ENCODE measurements around the gene AGTR1. TPM values are rescaled to one million over a fixed set of nuclear protein-coding genes. Genes with fewer than 3 reads are reported as not detected.

Gene AGTR1
- total and polyA plus RNA-seq, 2 donors (not counting 3 experiments of a cell fraction or from before 2014, with no cell fraction given), result not detected

DNA sequence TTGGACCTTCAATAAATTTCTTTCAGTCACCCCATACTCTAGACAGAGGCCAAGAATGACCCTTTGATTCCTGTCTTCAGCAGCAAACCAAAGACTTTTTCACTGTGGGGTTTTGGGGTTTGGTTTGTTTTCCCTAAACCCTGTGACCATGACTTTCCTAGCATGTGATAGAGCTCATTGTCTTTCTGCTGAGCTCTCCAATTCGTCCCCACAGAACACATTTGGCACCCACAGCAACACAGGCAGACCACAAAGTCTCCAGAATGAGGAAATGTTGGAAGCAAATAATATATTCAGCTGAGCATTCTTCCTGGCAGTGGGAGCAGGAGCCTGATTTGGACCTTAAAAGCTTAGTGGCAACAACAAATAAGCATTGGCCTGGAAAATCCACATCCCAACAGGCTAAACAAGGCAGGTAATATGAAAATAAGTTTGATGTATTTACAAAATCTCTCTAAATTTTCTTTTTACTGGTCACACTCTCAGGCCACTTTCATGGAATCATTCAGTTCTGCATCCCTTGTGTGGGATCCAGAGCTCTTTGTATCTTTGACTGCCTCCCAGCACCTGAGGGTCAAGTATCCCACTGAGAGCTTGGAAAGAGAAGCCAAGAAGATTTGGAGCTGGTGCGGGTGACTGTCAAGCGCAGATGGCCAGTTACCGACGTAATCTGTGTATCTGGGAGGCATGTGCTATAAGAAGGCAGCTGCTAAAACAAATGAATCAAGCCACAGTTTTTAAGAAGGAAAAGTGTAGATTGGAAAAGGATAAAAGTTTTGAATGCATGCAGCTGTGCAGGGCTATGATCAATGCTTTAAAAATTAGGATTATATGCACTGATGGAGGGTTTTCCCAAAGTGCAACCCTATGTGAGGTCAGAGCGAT, 93.4 kb downstream of the AGTR1 start:
- Histone ChIP-seq H3K27me3 (ENCODE audit: control insufficient read depth in 2 of 2, insufficient read depth in 2 of 2, low read length in 2 of 2) (peaks cover 0 to 5% of the 10 kb centered on the region in 2 experiments), H3K36me3 (ENCODE audit: control insufficient read depth in 2 of 2, extremely low read depth in 1 of 2, insufficient read depth in 2 of 2, low read length in 2 of 2) (no peaks in the 10 kb centered on the region), H3K9me3 (replicated peaks; ENCODE audit: control insufficient read depth, insufficient read depth, low read length) (no peaks in the 10 kb centered on the region), H3K79me2 (ENCODE audit: control insufficient read depth, insufficient read depth, low read length) (no peaks in the 10 kb centered on the region), H3K4me3 (replicated peaks in 1 of 3; ENCODE audit: insufficient read depth in 1 of 3, low read depth in 1 of 3, low read length in 3 of 3) (no peak overlapping the region), H3K27ac (ENCODE audit: insufficient read depth, low read depth, low read length) (no peak overlapping the region), H3K9me1 (replicated peaks; ENCODE audit: control insufficient read depth, extremely low read depth, insufficient read depth, low read length) (no peaks in the 10 kb centered on the region), H3K4me2 (ENCODE audit: insufficient read depth, low read length) (no peak overlapping the region), H4K20me1 (replicated peaks; ENCODE audit: control insufficient read depth, extremely low read depth, insufficient read depth, low read length) (no peaks in the 10 kb centered on the region), H3K4me1 (ENCODE audit: control insufficient read depth, extremely low read depth, insufficient read depth, low read length) (no peaks in the 10 kb centered on the region), H3K9ac (replicated peaks; ENCODE audit: extremely low read depth, insufficient read depth, low read length) (no peak overlapping the region), H2AFZ (ENCODE audit: low read depth, low read length) (no peak overlapping the region)
- POLR2A ChIA-PET, result no interaction called here
- intact Hi-C loops (cut with micrococcal nuclease), result no loop called here
- dilution Hi-C loops (cut with MboI; ENCODE audit: extremely low pct_ligation_motif_present, low sequenced_read_pairs), result no loop called here
- CTCF ChIA-PET, result interaction anchor here (1.4 kb wide), 1 partner anchor 411 kb away, joined by 4 read pairs; no protein-coding TSS in a partner anchor
- no peak for FAIRE-seq
- no peak for DNase-seq (ENCODE audit: low read depth, low spot score)
- BruUV-seq (replicated peaks), result no TSS peak
- TF ChIP-seq EZH2 (IDR thresholded peaks at IDR 0.05; ENCODE audit: borderline replicate concordance, low read depth, low read length, severe bottlenecking) (no peak), POLR2AphosphoS5 (IDR thresholded peaks at IDR 0.05; ENCODE audit: insufficient read depth, low read depth, low read length) (no peak), POLR2A (IDR thresholded peaks at IDR 0.05; ENCODE audit: low read depth, low read length) (no peak), GATA2 (IDR thresholded peaks at IDR 0.05; ENCODE audit: insufficient read depth, insufficient read length, low read depth, low read length) (no peak), MYC (IDR thresholded peaks at IDR 0.05; ENCODE audit: low read depth, low read length) (no peak), FOS (IDR thresholded peaks at IDR 0.05; ENCODE audit: borderline replicate concordance, insufficient read depth, low read length) (no peak), JUN (IDR thresholded peaks at IDR 0.05; ENCODE audit: borderline replicate concordance, insufficient read depth, insufficient read length, low read depth) (no peak)
- TF ChIP-seq, protein P1, sequence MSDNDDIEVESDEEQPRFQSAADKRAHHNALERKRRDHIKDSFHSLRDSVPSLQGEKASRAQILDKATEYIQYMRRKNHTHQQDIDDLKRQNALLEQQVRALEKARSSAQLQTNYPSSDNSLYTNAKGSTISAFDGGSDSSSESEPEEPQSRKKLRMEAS (IDR thresholded peaks at IDR 0.05; ENCODE audit: insufficient read depth, insufficient read length), result no peak
- TF ChIP-seq, protein P2, sequence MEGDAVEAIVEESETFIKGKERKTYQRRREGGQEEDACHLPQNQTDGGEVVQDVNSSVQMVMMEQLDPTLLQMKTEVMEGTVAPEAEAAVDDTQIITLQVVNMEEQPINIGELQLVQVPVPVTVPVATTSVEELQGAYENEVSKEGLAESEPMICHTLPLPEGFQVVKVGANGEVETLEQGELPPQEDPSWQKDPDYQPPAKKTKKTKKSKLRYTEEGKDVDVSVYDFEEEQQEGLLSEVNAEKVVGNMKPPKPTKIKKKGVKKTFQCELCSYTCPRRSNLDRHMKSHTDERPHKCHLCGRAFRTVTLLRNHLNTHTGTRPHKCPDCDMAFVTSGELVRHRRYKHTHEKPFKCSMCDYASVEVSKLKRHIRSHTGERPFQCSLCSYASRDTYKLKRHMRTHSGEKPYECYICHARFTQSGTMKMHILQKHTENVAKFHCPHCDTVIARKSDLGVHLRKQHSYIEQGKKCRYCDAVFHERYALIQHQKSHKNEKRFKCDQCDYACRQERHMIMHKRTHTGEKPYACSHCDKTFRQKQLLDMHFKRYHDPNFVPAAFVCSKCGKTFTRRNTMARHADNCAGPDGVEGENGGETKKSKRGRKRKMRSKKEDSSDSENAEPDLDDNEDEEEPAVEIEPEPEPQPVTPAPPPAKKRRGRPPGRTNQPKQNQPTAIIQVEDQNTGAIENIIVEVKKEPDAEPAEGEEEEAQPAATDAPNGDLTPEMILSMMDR (IDR thresholded peaks at IDR 0.05; ENCODE audit: extremely low read depth in 1 of 2, insufficient read depth in 1 of 2, low read depth in 1 of 2, low read length in 2 of 2), result no peak

Data from endothelial cell of umbilical vein (primary cell).